HG02970 (cell line): Measurements from ENCODE around the gene HECW1.
"Not testable (repeated sequence)": the region's sequence is repeated elsewhere in the genome, so short reads cannot be mapped to it uniquely, and the experiment has no call there.

Experiments used
- ATAC-seq: cut with Tn5 transposase; IDR thresholded peaks from one replicate; pipeline ENCODE4 v1.9.1; 2021; ENCODE audit warnings: mild to moderate bottlenecking, moderate library complexity, moderate number of reproducible peaks; ENCODE audit not compliant: unreplicated experiment, low FRiP score

Gene HECW1

GRCh38 chr7:43337811-43338210 lies 225.4 kb downstream of the HECW1 start:
- ATAC-seq, result no peak

DNA sequence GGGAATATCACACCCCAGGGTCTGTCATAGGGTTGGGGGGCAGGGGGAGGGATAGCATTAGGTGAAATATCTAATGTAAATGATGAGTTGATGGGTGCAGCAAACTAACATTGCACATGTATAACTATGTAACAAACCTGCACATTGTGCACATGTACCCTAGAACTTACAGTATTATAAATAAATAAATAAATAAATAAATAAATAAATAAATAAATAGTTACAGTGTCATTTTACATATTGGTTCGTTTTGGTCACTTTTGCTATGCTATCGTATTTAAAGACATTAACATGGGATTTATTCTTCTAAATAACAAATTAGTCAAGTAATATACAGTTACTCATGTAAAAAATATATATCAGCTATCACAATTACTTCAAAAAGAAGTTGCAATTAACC lies 228.7 kb downstream of the HECW1 start:
- ATAC-seq, result no peak

DNA sequence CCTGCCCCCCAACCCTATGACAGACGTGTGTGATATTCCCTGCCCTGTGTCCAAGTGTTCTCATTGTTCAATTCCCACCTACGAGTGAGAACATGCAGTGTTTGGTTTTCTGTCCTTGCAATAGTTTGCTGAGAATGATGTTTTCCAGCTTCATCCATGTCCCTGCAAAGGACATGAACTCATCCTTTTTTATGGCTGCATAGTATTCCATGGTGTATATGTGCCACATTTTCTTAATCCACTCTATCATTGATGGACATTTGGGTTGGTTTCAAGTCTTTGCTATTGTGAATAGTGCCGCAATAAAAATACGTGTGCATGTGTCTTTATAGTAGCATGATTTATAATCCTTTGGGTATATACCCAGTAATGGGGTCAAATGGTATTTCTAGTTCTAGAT lies 231.0 kb downstream of the HECW1 start:
- not testable (repeated sequence) for ATAC-seq

DNA sequence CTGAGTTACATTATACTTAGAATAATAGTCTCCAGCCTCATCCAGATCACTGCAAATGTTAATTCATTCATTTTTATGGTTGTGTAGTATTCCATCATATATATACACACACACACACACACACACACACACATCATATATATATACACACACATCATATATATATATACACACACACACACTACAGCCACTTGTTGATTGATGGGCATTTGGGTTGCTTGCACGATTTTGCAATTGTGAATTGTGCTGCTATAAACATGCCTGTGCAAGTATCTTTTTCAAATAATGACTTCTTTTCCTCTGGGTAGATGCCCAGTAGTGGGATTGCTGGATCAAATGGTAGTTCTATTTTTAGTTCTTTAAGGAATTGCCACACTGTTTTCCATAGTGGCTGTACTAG lies 233.2 kb downstream of the HECW1 start:
- not testable (repeated sequence) for ATAC-seq

- no peak for ATAC-seq
Measured at GRCh38 chr7:43351683-43352082, 239.2 kb downstream of the HECW1 start.

GRCh38 chr7:43353902-43354301 lies 241.5 kb downstream of the HECW1 start:
- no peak for ATAC-seq

DNA sequence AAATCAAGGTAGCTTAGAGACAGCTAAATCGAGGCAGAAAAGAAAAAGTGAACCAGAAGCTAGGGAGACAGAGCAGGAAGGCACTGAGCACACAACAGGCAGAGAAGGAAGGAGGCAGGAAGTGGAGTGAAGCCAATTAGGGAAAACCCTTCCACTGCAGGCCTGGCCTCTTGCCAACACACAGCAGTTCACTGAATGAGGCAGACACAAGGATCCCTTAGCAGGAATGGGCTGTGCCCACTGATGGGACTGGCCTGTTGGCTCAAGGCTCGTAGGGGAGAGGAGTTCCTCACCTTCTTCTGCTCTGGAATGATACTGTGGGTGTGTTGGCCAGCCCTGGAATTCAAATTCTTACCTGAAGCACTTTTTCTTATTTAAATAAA lies 250.2 kb downstream of the HECW1 start:
- no peak for ATAC-seq

GRCh38 chr7:43363035-43363791 lies 250.8 kb downstream of the HECW1 start:
- ATAC-seq, result no peak

- no peak for ATAC-seq
Measured at GRCh38 chr7:43364391-43364790, 251.9 kb downstream of the HECW1 start.

- no peak for ATAC-seq
Measured at GRCh38 chr7:43372676-43373355, 260.4 kb downstream of the HECW1 start.

DNA sequence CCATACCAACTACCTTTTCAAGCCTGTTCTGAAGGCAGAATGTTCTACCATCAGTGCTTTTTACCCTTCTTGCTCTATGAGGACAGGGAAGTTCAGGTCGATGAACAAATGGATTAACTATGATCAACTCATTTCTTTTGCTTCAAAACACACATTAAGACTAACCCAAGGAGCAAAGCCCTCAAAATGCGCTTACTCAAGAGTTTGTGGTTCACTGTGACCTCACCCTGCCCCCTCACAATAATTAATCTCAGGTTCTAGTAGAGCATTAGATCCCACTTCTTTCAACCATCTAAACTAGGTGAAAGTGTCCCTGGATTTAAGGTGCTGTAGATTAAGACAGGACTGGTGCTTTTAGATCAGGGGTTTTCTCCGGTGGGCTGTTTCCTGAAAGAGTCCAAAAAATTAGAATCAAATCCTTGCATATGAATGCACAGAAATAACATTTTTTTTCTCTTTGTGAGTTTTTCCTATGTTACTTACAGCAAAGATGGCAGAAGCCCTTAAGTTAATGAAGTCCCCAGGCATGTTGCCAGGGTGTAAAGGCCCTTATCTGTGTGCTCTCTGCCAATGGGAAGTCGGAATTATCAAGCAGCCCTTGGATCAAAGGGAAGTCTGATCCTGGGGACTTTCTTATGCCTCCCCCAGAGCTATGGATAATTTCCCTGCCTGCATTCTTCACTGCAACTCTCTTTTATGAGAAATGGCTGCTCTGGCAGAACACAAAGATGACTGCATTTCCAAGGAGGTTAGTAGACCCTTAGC lies 264.9 kb downstream of the HECW1 start:
- ATAC-seq, result no peak

DNA sequence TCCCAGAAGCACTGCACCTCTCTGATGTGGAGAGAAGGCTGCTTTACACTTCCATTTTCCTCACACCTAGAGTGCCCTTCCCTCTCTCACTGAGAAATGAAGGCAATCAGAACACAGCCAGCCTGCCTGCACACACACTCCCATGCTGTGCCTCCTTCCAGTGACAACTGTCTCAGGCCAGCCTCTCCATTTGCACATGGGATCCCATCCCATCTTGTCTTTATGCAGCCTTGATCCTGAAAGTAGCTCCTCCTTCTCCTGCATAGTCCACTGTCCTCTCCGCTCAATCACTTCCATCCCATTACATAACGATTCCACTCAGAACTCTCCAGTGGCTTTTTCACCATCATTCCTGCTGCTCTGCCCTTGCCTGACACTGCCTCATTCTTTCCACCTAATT lies 266.8 kb downstream of the HECW1 start:
- no peak for ATAC-seq

- ATAC-seq, result no peak
Measured at GRCh38 chr7:43384616-43385308, 272.3 kb downstream of the HECW1 start.

- ATAC-seq, result no peak
Measured at GRCh38 chr7:43385309-43385680, 272.8 kb downstream of the HECW1 start.

DNA sequence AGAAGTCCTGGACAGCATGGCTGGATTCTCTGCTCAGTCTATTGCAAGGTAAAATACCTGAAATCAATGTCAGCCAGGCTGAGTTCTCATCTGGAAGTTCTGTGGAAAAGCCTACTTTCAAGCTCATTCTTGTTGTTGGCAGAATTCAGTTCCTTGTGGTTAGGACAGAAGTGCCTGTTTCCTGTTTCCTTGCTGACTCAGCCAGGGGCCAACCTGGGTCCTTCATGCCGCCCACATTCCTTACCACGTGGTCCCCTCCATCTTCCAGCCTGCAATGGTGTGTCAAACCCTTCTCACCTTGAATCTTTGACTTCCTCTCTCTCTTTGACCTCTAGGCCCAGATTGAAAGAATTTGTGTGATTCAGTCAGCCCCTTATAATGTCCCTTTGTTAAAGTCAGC lies 273.4 kb downstream of the HECW1 start:
- ATAC-seq, result no peak

DNA sequence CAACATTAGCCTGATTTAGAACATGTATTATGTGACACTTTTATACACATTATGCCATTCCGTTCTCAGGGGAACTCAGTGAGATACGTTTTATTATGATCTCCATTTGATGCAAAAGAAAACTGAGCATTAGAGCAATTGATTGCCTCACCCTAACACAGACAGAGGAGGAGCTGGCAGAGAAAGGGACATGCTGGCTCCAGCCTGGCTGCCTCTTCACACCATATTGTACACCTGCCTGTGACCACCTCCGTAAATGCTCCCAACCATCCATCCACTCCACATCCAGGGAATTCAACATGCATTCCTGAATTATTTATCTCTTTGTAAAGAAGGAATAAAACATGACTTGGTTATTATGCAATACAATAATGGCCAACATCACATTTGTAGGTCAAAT lies 275.5 kb downstream of the HECW1 start:
- no peak for ATAC-seq

GRCh38 chr7:43390576-43390975 lies 278.1 kb downstream of the HECW1 start:
- ATAC-seq, result no peak

DNA sequence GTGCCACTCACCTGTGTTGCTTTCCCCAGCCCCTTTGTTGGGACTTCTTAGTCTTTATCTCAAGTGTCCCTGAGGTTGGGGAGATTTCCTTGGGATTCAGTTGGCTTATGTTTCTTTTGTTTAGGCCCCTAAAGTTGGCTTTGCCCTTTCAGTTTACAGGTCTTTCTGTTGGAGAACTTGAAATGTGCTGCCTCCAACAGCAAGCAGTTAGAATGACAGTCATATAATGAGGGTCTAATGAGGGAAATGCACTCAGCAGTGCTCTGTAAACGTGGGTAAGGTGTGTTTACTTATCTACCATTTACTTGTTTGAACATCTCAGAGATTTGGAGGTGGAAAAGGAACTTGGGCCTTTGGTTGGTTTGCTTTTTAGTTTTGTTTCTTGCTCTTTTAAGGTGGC lies 279.1 kb downstream of the HECW1 start:
- ATAC-seq, result no peak

DNA sequence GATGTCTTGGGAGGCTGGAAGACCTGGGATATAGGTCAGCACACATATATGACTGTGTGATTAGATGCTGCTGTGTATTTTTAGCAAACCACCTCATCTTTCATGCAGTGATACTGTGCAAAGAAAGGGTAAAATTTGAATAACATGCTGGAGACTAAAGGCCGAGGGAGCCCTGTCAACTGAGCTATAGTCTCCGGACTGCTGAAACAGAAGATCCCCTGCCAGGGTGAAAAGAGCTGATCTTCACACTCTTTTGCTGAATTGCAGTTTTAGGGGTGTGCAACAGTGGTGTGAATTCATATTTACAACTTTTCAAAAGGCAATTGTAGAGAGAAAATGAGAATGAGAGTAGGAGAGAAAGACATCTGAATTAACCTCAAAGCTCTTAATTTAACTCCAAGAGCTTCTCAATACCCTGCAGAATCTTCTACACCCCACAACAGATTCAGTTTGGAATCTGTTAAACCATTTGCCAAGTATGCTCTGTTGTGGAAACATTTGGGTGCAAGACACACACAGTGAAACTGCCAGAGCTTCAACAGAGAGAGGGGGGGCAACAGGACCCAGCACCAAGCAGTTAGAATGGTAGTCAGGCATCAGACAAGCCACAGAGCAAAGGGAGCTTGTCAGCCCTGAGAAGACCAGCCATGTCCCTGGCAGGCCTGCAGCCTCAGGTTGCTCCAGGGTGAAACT lies 280.3 kb downstream of the HECW1 start:
- no peak for ATAC-seq

DNA sequence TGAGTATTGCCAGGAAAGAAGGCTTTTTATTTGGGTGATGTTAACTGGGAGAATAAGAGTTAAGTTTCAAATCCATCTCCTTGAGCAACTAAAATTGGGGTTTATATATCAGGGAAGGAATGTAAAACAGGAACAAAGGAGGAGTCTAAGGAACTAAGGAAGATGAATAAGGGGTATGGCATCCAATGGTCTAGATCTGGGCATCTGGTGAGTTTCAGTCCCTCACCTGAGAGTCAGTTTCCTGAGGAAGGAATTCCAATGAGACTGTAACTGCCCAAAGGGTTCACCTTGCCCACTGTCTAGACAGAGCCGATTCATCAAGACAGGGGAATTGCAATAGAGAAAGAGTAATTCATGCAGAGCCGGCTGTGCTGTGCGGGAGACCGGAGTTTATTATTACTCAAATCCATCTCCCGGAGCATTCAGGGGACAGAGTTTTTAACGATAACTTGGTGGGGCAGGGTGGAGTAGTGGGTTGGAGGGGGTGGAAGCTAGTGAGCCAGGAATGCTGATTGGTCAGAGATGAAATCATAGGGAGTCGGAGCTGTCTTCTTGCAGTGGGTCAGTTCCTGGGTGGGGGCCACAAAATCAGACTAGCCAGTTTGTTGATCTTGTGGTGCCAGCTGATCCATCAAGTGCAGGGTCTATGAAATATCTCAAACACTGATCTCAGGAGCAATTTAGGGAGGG lies 282.1 kb downstream of the HECW1 start:
- no peak for ATAC-seq
